HS-27A (cell line): Measurements from ENCODE around the gene FANCD2.
A peak's percentile ranks its signal among the peaks of the same experiment; 100 is the strongest.
"Not testable (repeated sequence)": the region's sequence is repeated elsewhere in the genome, so short reads cannot be mapped to it uniquely, and the experiment has no call there.

Experiments used
- DNase-seq: peaks from one replicate; pipeline ENCODE4 v3.0.0-alpha.2; 2012; ENCODE audit warnings: low read depth, missing footprints

The FANCD2 gene

DNA sequence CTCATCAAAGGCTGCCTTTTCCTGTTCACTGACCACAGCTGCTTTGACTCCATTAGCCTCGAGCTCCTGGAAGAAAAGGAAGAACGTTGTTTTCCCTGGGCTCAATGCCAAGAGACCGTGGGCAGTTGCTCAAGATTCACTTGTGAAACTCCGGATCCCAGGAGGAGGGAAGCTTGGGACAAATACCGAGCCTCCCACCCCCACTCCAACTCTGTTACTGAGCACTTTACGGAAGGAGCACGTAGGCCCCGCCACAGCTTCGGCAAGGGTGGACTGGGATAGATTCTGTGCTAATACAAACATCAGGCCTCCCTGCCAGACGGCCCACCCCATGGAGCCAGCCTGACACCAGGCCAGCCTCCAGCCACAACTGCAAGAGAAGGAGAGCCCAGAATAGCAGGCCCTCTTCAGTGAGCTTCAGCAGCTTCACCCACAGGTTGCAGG, 10.8 kb upstream of the FANCD2 start:
- no peak for DNase-seq

DNA sequence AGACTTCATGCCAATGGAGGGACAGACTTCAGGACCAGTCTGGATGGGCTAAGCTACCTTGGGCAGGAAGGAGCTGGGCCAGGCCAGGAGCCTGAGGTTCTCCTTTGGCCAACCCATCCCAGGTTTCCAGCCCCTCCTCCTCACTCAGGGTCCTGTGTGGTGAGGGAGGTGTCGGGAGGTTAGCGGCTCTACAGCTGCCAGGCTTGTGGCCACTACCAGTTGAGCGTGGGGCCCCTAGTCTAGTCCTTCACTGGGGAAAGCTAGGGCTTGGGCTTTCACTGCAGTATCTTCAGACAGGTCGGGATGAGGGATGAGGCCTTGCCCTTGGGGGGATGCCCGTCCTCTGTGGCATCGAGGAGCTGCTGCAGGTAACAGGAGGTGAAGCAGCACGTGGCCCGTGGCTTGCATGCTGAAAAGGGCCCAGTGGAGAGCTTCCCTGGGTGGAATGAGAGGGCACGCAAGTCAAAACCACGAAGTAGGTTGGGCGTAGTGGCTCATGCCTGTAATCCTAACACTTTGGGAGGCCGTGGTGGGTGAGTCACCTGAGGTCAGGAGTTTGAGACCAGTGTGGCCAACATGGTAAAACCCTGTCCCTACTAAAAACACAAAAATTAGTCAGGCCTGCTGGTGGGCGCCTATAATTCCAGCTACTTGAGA, 8.5 kb upstream of the FANCD2 start:
- no peak for DNase-seq

- DNase-seq: not testable (repeated sequence)
These were observed 7.4 kb upstream of the FANCD2 start for GRCh38 chr3:10018806-10019205.

DNA sequence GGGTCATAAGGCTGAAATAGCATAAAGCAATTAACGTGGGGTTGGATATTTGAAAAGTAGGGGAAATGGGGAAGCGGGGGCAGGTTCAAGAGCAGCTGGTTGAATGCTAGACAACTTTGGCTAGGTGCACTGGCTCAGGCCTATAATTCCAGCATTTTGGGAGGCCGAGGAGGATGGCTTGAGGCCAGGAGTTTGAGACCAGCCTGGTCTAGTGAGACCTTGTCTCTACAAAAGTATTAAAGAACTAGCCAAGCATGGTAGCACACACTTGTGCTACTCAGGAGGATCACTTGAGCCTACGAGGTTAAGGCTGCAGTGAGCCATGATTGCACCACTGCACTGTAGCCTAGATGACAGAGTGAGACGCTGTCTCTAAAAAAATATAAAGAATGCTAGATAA, 6.9 kb upstream of the FANCD2 start:
- DNase-seq: no peak

DNA sequence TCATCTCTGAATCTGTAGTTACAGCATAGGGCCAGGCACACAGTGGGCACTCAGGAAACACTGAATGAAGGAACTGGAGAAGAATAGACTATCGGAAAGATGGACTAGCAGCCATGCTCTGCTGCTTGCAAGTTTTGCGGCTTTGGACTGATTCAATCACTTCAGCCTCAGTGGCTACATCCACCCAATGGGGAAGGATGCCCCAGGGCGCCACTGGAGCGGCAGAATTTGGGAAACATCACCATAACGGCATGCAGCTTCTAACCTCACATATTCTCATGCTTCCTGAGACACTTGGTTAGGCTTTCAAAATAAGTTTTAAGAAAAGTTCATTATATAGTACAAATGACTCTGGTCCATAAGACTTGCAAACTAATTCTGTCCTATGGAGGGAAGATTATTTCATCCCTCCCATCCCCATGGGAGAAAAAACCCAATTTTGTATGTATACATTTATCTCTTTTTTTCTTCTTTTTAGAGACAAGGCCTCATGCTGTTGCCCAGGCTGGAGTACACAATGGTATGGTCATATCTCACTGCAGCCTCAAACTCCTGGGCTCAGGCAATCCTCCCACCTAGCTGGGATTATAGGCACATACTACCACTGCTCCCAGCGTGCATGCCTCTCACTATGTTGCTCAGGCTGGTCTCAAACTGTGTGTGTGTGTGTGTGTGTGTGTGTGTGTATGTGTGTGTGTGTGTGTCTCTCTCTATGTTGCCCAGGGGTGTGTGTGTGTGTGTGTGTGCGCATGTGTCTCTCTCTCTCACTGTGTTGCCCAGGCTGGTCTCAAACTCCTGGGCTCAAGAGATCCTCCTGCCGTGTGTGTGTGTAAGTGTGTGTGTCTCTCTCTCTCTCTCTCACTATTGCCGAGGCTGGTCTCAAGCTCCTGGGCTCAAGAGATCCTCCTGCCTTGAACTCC, 4.1 kb upstream of the FANCD2 start:
- DNase-seq: no peak

DNA sequence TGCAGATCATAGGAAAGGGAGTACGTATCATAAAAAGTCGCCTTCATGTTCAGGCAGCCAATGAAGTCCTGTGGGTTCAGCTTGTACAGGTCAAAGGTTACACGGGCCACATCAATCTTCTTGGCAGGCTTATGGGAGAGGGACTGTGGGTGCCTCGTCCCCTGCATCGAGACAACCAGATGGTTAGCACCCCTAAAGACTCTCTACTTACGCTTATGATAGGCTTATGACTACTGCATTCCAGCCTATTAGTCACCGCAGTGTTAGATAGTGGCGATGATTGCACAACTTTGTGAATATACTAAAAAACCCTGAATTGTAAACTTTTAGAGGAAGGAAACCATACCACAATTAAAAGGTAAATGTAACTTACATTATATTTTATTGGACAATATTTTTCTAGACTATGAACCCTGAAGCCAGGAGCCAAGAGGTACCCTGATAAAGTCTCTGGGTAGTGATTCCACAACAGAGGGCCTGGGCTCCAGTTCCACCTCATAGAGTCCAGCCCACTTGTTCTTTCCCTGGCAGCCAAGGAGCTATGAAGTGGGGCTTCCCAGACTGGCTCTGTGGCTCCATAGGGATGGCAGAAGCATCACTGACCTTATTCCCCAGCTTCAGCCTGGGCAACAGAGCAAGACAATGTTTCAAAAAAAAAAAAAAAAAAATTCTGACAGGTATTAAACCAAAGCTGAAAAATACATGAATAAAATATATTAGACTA, 2.5 kb upstream of the FANCD2 start:
- peak; percentile 56 for DNase-seq

DNA sequence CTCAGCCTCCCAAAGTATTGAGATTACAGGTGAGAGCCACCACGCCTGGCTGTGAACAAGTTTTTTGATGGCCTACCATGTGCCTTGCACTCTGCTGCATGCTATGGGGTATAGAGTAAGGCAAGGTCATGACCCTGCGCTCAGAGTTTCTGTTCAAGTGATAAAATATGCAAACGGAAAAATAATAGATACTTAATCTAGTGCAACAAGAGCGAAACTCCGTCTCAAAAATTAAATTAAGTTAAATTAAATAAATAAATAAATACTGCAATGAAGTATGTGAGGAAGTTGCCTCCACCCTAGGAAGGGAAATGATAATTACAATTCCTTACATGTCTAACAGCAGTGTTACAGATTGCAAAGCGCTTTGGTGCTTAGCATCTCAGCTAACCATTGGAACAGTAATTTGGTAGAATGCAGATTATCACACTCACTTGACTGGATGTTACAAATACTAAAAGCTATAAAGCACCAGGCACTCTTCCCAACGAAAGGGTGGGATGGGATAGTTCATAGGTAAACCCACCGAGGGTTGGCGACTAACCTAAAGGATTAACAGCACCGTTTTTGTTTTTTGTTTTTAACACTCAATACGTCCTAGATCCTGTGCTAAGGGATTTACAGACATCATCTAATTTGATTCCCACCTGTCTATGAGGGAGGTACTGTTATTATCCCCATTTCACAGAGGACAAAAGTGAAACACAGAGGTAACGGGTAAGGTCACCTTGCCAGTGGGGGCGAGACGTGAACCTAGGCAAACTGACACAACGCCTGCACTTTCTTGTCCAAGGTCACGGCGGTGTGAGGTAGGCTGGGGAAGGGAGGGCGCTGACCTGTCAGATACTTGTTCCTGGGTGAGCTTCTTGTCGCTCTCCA, 793 bp upstream of the FANCD2 start:
- DNase-seq: no peak

DNA sequence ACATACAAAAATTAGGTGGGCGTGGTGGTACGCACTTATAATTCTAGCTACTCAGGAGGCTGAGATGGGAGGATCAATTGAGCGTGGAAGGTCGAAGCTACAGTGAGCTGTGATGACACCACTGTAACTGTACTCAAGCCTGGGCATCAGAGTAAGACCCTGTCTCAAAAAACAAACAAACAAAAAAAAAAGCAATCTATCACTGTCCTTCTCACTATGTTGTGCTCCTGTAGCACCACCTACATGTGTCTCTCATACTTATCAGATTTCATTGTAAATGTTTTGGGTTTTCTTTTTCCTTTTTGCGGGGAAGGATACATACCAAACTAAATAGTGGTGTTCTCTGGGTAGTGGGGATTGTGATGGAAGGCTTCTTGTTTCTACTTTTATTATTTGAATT, 14.8 kb downstream of the FANCD2 start:
- no peak for DNase-seq

DNA sequence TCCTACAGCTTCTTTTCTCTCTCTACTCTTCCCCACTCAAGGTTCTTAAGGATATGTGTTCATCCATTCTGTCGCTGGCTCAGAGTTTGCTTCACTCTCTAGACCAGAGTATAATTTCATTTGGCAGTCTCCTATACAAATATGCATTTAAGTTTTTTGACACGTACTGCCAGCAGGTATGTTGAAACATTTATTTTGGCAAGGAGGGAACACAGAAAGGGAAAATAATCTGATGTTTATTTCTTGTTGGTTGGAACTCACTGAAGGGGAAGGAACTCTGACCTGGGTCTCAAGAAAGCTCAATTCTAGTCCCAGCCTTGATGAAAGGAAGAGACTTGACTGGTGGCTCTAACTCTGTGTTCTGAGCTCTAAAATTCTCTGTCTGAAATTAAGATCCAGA, 21.6 kb downstream of the FANCD2 start:
- DNase-seq: no peak

DNA sequence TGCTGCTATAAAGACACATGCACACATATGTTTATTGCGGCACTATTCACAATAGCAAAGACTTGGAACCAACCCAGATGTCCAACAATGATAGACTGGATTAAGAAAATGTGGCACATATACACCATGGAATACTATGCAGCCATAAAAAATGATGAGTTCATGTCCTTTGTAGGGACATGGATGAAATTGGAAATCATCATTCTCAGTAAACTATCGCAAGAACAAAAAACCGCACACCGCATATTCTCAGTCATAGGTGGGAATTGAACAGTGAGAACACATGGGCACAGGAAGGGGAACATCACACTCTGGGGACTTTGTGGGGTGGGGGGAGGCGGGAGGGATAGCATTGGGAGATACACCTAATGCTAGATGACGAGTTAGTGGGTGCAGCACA, 26.8 kb downstream of the FANCD2 start:
- DNase-seq: not testable (repeated sequence)

- no peak for DNase-seq
These were observed 28.9 kb downstream of the FANCD2 start for GRCh38 chr3:10055097-10055496.

DNA sequence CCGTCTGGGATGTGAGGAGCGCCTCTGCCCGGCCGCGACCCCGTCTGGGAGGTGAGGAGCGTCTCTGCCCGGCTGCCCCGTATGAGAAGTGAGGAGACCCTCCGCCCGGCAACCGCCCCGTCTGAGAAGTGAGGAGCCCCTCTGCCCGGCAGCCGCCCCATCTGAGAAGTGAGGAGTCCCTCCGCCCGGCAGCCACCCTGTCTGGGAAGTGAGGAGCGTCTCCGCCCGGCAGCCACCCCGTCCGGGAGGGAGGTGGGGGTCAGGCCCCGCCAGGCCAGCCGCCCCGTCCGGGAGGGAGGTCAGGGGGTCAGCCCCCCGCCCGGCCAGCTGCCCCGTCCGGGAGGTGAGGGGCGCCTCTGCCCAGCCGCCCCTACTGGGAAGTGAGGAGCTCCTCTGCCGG, 43.8 kb downstream of the FANCD2 start:
- DNase-seq: not testable (repeated sequence)

- no peak for DNase-seq
These were observed 48.4 kb downstream of the FANCD2 start for GRCh38 chr3:10074666-10075065.

DNA sequence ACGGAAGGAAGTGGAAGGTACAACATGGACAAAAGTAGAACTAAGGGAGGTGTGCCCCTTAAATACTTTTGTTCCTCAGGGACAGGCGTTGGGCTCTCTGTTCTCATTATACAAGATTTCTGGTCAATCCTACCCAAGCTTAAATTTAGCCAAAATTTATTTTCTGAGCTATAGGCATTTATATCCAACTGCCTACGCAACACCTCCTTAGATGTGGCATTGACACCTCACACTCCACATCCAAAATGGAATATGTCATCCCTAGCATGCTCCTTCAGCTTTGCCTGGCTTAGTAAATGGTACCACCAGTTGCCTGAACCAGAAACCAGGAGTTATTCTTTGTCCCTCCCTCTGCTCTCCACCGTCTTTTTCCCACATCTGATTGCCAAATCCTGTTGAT, 55.6 kb downstream of the FANCD2 start:
- no peak for DNase-seq

DNA sequence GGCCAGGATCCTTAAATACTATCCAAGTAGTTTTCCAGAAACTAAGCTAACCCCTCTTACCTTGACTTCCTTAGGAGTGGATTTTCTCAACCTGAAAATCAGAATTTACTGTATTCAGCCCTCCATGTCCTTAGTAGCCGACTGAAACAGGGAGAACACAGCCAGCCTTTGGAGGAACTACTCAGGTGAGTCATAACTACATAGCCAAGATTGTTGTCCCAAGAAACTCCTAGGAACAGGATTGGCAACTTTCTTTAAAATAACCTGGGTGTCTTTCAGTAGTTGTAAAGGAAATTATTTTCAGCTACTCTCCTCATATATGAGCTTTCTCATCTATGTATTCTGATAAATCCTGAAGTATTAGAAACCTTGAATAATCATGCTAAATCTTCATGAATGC, 59.5 kb downstream of the FANCD2 start:
- DNase-seq: no peak

GRCh38 chr3:10088256-10088655, 62.0 kb downstream of the FANCD2 start:
- no peak for DNase-seq

DNA sequence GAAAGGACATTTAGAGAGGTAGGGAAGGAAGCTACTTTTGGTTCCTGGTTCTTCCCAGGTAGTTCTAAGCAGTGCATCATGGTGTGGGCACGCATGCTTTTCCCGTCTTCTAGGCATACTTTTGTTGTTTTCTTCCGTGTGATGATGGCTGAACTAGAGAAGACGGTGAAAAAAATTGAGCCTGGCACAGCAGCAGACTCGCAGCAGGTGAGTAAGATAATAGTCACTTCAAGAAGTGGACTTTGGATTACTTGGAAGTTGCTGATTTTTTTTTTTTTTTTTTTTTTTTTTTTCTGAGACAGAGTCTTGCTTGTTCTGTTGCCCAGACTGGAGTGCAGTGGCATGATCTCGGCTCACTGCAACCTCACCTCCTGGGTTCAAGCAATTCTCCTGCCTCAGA, 63.9 kb downstream of the FANCD2 start:
- DNase-seq: no peak

- DNase-seq: not testable (repeated sequence)
These were observed 64.5 kb downstream of the FANCD2 start for GRCh38 chr3:10090774-10091173.

DNA sequence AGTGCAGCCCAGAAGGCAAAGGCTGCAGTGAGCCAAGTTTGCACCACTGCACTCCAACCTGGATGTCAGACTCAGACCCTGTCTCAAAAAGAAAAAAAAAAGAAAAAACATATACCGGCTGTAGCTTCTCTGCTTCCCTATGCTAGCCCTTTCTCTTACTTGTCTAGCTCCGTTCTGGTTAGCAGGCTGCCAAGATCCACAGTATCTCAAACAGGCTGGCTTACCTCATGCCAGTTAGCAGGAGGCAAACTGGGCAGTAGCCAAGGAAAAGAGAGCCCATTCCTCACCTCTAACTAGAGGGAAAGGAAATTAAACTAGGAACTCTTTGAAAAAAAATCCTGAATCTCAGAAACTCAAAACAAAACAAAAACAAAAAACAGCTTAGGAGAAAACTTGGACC, 65.2 kb downstream of the FANCD2 start:
- not testable (repeated sequence) for DNase-seq

DNA sequence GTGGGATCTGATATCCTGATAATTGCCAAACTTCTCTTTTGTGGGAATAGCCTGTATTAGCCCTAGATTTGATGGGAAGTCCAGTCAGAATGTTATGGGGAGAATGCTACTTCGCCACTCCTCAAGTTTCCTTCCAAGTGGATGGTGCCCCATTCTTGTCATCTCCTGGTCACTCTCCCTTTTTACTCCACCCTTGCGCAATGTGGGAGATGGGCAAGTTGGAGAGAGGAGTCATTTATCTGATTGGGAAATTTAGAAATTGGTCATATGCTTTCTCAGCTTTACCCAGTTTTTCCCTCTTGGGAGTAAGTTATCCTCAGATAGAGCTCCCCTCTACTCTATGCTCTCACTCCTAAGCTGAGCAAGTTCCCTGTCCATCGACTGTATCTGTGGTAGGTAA, 67.4 kb downstream of the FANCD2 start:
- DNase-seq: no peak

GRCh38 chr3:10099041-10099440, 72.8 kb downstream of the FANCD2 start:
- DNase-seq: no peak

- no peak for DNase-seq
These were observed 80.7 kb downstream of the FANCD2 start for GRCh38 chr3:10106919-10107318.
